ENCODE data around the gene TBC1D17.

Gene TBC1D17

GRCh38 chr19:49876422-49877019 is 981 bp upstream of the TBC1D17 start:
- peaks cover 8% of the 10 kb centered on the region for H3K79me2 ChIP-seq (ENCODE audit: insufficient read depth, low read length)
- TF ChIP-seq CTCF (IDR thresholded peaks at IDR 0.05; ENCODE audit: low read length): no peak
- TF ChIP-seq EZH2 (IDR thresholded peaks at IDR 0.05; ENCODE audit: borderline replicate concordance, low read length): no peak
- H3K4me3 ChIP-seq (ENCODE audit: low read depth, low read length, poor library complexity, severe bottlenecking): peak overlapping the region; percentile 93
- H3K36me3 ChIP-seq (ENCODE audit: insufficient read depth, low read length): peaks cover 24% of the 10 kb centered on the region
- no peaks in the 10 kb centered on the region for H3F3A ChIP-seq (ENCODE audit: insufficient read depth, low read length)
- peak overlapping the region; percentile 70 for H2AFZ ChIP-seq (ENCODE audit: low read length)
- peak overlapping the region; percentile 93 for H3K27ac ChIP-seq (ENCODE audit: low read depth, low read length, poor library complexity, severe bottlenecking)
- H3K4me2 ChIP-seq (ENCODE audit: low read length): peak overlapping the region; percentile 96
- no peaks in the 10 kb centered on the region for H3K9me3 ChIP-seq (ENCODE audit: low read length)
- peaks cover 30% of the 10 kb centered on the region for H3K4me1 ChIP-seq (ENCODE audit: insufficient read depth, low read length, severe bottlenecking)
- no peaks in the 10 kb centered on the region for H4K20me1 ChIP-seq (ENCODE audit: insufficient read depth, low read length)
- H3K27me3 ChIP-seq (ENCODE audit: insufficient read depth, low read length): no peaks in the 10 kb centered on the region
- H3K9ac ChIP-seq (ENCODE audit: low read length): peak overlapping the region; percentile 98
- no peaks in the 10 kb centered on the region for H3K9me2 ChIP-seq (ENCODE audit: low read depth, low read length)

GRCh38 chr19:49877879-49878743 is 609 bp downstream of the TBC1D17 start:
- H3K9me3 ChIP-seq (ENCODE audit: low read length): 0 out of 2 replicates have a peak, but pooled peaks cover 2% of the 10 kb centered on the region
- no peak overlapping the region for H2AFZ ChIP-seq (ENCODE audit: low read length)
- H3K4me1 ChIP-seq (ENCODE audit: insufficient read depth, low read length, severe bottlenecking): peaks cover 30% of the 10 kb centered on the region
- no peaks in the 10 kb centered on the region for H4K20me1 ChIP-seq (ENCODE audit: insufficient read depth, low read length)
- no peaks in the 10 kb centered on the region for H3F3A ChIP-seq (ENCODE audit: insufficient read depth, low read length)
- no peak for TF ChIP-seq CTCF (IDR thresholded peaks at IDR 0.05; ENCODE audit: low read length)
- no peak for TF ChIP-seq EZH2 (IDR thresholded peaks at IDR 0.05; ENCODE audit: borderline replicate concordance, low read length)
- peaks cover 8% of the 10 kb centered on the region for H3K79me2 ChIP-seq (ENCODE audit: insufficient read depth, low read length)
- H3K27ac ChIP-seq (ENCODE audit: low read depth, low read length, poor library complexity, severe bottlenecking): peak overlapping the region; percentile 93
- peak overlapping the region; percentile 94 for H3K4me2 ChIP-seq (ENCODE audit: low read length)
- peak overlapping the region; percentile 98 for H3K9ac ChIP-seq (ENCODE audit: low read length)
- no peaks in the 10 kb centered on the region for H3K27me3 ChIP-seq (ENCODE audit: insufficient read depth, low read length)
- peak overlapping the region; percentile 93 for H3K4me3 ChIP-seq (ENCODE audit: low read depth, low read length, poor library complexity, severe bottlenecking)
- no peaks in the 10 kb centered on the region for H3K9me2 ChIP-seq (ENCODE audit: low read depth, low read length)
- H3K36me3 ChIP-seq (ENCODE audit: insufficient read depth, low read length): peaks cover 38% of the 10 kb centered on the region

- Histone ChIP-seq H3K27me3 (ENCODE audit: insufficient read depth, low read length) (no peaks in the 10 kb centered on the region), H2AFZ (ENCODE audit: low read length) (no peak overlapping the region), H3K9ac (ENCODE audit: low read length) (peak overlapping the region; percentile 98), H3F3A (ENCODE audit: insufficient read depth, low read length) (no peaks in the 10 kb centered on the region), H3K4me3 (ENCODE audit: low read depth, low read length, poor library complexity, severe bottlenecking) (peak overlapping the region; percentile 93), H3K36me3 (ENCODE audit: insufficient read depth, low read length) (peaks cover 44% of the 10 kb centered on the region), H3K4me1 (ENCODE audit: insufficient read depth, low read length, severe bottlenecking) (peaks cover 30% of the 10 kb centered on the region), H4K20me1 (ENCODE audit: insufficient read depth, low read length) (no peaks in the 10 kb centered on the region), H3K9me2 (ENCODE audit: low read depth, low read length) (no peaks in the 10 kb centered on the region), H3K79me2 (ENCODE audit: insufficient read depth, low read length) (peaks cover 8% of the 10 kb centered on the region), H3K27ac (ENCODE audit: low read depth, low read length, poor library complexity, severe bottlenecking) (peak overlapping the region; percentile 61), H3K9me3 (ENCODE audit: low read length) (0 out of 2 replicates have a peak, but pooled peaks cover 3% of the 10 kb centered on the region), H3K4me2 (ENCODE audit: low read length) (peak overlapping the region; percentile 94)
- TF ChIP-seq CTCF (IDR thresholded peaks at IDR 0.05; ENCODE audit: low read length): no peak
- no peak for TF ChIP-seq EZH2 (IDR thresholded peaks at IDR 0.05; ENCODE audit: borderline replicate concordance, low read length)
Measured at GRCh38 chr19:49878744-49879070, 1.2 kb downstream of the TBC1D17 start.
